Measurements from ENCODE around the gene SLC9A3. TPM values are rescaled to one million over a fixed set of nuclear protein-coding genes. Genes with fewer than 3 reads are reported as not detected.

SLC9A3 gene
- total RNA-seq, 1 experiment from 2014 or later = 0.85 TPM

DNA sequence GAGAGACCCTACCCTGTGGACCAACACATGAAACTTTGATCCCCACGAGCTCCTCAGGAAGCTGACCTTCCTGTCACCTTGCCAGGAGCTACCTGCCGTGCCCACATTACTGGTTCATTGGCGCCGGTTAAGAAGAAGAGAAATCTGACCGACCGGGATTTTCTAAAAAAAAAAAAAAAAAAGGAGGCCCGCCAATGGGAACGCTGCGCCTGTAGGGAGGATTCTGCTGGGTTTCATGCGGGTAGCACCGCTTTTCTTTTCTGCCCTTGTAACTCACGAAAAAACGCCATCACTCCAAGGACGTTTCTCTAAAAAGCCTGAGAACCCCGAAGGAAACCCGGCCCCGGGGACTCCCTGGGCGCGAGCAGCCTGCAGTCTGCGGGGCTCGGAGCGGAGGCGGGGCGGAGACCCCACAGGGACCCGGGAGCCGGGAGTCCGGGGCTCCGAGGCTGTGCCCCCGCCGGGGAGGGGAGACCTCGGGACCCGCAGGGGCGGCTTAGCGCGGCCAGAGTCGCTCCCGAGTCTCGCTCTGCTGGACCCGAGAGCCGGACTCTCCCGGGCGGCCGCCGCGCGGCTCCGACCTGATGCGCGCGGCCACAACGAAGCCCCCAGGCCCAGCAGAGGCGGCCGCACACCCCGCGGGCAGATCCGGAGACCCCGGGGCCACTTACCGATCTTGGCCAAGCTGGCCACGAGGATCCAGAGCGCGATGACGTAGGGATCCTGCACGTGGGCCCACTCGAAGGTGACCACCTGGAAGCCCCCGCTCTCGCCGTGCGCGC, 617 bp downstream of the SLC9A3 start:
- H3K4me1 ChIP-seq (ENCODE audit: insufficient read depth, low read length) = no peaks in the 10 kb centered on the region
- peak overlapping the region; percentile 57 for H3K18ac ChIP-seq (ENCODE audit: insufficient read length, low read depth, low read length)
- H2BK15ac ChIP-seq (ENCODE audit: low read depth, low read length) = no peak overlapping the region
- no peaks in the 10 kb centered on the region for H3K79me1 ChIP-seq (ENCODE audit: insufficient read depth, low read depth, low read length, poor library complexity, severe bottlenecking)
- no peaks in the 10 kb centered on the region for H3K79me2 ChIP-seq (ENCODE audit: insufficient read depth, low read length)
- no peak overlapping the region for H3K56ac ChIP-seq (ENCODE audit: insufficient read length, low read depth, low read length)
- H4K20me1 ChIP-seq (ENCODE audit: control insufficient read depth, insufficient read depth, insufficient read length) = no peaks in the 10 kb centered on the region
- H2BK12ac ChIP-seq (ENCODE audit: insufficient read length, low read depth, low read length) = no peak overlapping the region
- DNase-seq = no peak
- Mint-ChIP-seq H3K9me3 (no peaks in the 10 kb centered on the region; a peak in 1 of 5 replicates), H3K27ac (no peak overlapping the region), H3K4me1 (peaks cover 20 to 36% of the 10 kb centered on the region in 2 experiments), H3K4me3 (peak overlapping the region; percentile 47 to 77), H3K36me3 (ENCODE audit: insufficient read depth in 1 of 3, low read depth in 3 of 3) (no peaks in the 10 kb centered on the region; a peak in 1 of 7 replicates), H3K27me3 (ENCODE audit: low read depth) (peaks cover 84% of the 10 kb centered on the region)
- no peak overlapping the region for H3K27ac ChIP-seq (ENCODE audit: insufficient read length, low read depth, low read length)
- no peaks in the 10 kb centered on the region for H3K9me3 ChIP-seq (ENCODE audit: control insufficient read depth, low read depth, low read length)
- no peak overlapping the region for H3K9ac ChIP-seq (ENCODE audit: extremely low read depth, insufficient read length, low read length)
- H2AFZ ChIP-seq (ENCODE audit: low read length) = no peak overlapping the region
- no peak overlapping the region for H2BK120ac ChIP-seq (ENCODE audit: low read depth, low read length, poor library complexity, severe bottlenecking)
- H4K91ac ChIP-seq (ENCODE audit: insufficient read length, low read depth, low read length) = no peak overlapping the region
- no peak overlapping the region for H3K4ac ChIP-seq (ENCODE audit: low read depth, low read length)
- H3K27me3 ChIP-seq (ENCODE audit: insufficient read depth, low read length) = peaks cover 47% of the 10 kb centered on the region
- H4K5ac ChIP-seq (ENCODE audit: insufficient read length, low read depth, low read length) = no peak overlapping the region
- H2AK5ac ChIP-seq (ENCODE audit: insufficient read length, low read length) = no peak overlapping the region
- no peak overlapping the region; the same call in 1 of the 2 replicates for H3K14ac ChIP-seq (ENCODE audit: insufficient read depth, low read length)
- no peak overlapping the region for H3K23ac ChIP-seq (ENCODE audit: insufficient read length, low read depth, low read length)
- TF ChIP-seq, protein P1, sequence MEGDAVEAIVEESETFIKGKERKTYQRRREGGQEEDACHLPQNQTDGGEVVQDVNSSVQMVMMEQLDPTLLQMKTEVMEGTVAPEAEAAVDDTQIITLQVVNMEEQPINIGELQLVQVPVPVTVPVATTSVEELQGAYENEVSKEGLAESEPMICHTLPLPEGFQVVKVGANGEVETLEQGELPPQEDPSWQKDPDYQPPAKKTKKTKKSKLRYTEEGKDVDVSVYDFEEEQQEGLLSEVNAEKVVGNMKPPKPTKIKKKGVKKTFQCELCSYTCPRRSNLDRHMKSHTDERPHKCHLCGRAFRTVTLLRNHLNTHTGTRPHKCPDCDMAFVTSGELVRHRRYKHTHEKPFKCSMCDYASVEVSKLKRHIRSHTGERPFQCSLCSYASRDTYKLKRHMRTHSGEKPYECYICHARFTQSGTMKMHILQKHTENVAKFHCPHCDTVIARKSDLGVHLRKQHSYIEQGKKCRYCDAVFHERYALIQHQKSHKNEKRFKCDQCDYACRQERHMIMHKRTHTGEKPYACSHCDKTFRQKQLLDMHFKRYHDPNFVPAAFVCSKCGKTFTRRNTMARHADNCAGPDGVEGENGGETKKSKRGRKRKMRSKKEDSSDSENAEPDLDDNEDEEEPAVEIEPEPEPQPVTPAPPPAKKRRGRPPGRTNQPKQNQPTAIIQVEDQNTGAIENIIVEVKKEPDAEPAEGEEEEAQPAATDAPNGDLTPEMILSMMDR (conservative IDR thresholded peaks at IDR 0.05) = no peak
- H3T11ph ChIP-seq (ENCODE audit: low read length) = no peak overlapping the region
- peaks cover 8% of the 10 kb centered on the region for H3K23me2 ChIP-seq (ENCODE audit: insufficient read length, low read depth, low read length, poor library complexity, severe bottlenecking)
- no CpG with 5 or more reads among the region's 69 CpGs for WGBS (ENCODE audit: extremely low coverage, insufficient read length, low lambda C conversion rate)
- no peak overlapping the region for H2BK5ac ChIP-seq (ENCODE audit: insufficient read length, low read length)
- peak overlapping the region; percentile 43 for H3K4me2 ChIP-seq (ENCODE audit: insufficient read depth, insufficient read length, low read length)
- H4K8ac ChIP-seq (replicated peaks; ENCODE audit: insufficient read length, low read depth, low read length) = no peak overlapping the region
- H2BK20ac ChIP-seq (ENCODE audit: low read depth, low read length, poor library complexity, severe bottlenecking) = no peak overlapping the region

All from H9 (cell line).